ENCODE measurements around the gene GAB1. TPM values are rescaled to one million over a fixed set of nuclear protein-coding genes. Genes with fewer than 3 reads are reported as not detected.
A peak's percentile ranks its signal among the peaks of the same experiment; 100 is the strongest.

Gene GAB1
- total RNA-seq, 2 donors from 2014 or later = 65.4 to 81.7 TPM

- no peak overlapping the region for H3K4me3 ChIP-seq
- no peaks in the 10 kb centered on the region for H3K27me3 ChIP-seq
- no peaks in the 10 kb centered on the region for H3K36me3 ChIP-seq
- H3K9me3 ChIP-seq = no peaks in the 10 kb centered on the region
- no peak for TF ChIP-seq CTCF (IDR thresholded peaks at IDR 0.05)
- H3K4me1 ChIP-seq = no peaks in the 10 kb centered on the region
- H3K27ac ChIP-seq = no peak overlapping the region
- no peak for DNase-seq (ENCODE audit: low spot score)
Observed at GRCh38 chr4:143481361-143481760, 144.7 kb downstream of the GAB1 start.

GRCh38 chr4:143482840-143483239, 146.2 kb downstream of the GAB1 start:
- TF ChIP-seq CTCF (IDR thresholded peaks at IDR 0.05) = peak; percentile 46 to 76
- no peak overlapping the region for H3K4me3 ChIP-seq
- no peak overlapping the region for H3K27ac ChIP-seq
- H3K36me3 ChIP-seq = no peaks in the 10 kb centered on the region
- no peak for DNase-seq (ENCODE audit: low spot score)
- no peaks in the 10 kb centered on the region for H3K9me3 ChIP-seq
- H3K27me3 ChIP-seq = no peaks in the 10 kb centered on the region
- H3K4me1 ChIP-seq = no peaks in the 10 kb centered on the region

- Histone ChIP-seq H3K4me3 (no peak overlapping the region), H3K27ac (no peak overlapping the region), H3K9me3 (no peaks in the 10 kb centered on the region), H3K4me1 (no peaks in the 10 kb centered on the region), H3K36me3 (no peaks in the 10 kb centered on the region), H3K27me3 (no peaks in the 10 kb centered on the region)
- TF ChIP-seq CTCF (IDR thresholded peaks at IDR 0.05) = no peak
- no peak for DNase-seq (ENCODE audit: low spot score)
Observed at GRCh38 chr4:143486314-143486713, 149.6 kb downstream of the GAB1 start.

- Histone ChIP-seq H3K27ac (no peak overlapping the region), H3K4me1 (no peaks in the 10 kb centered on the region), H3K27me3 (no peaks in the 10 kb centered on the region), H3K36me3 (no peaks in the 10 kb centered on the region), H3K4me3 (no peak overlapping the region), H3K9me3 (no peaks in the 10 kb centered on the region)
- TF ChIP-seq CTCF (IDR thresholded peaks at IDR 0.05) = no peak
- no peak for DNase-seq (ENCODE audit: low spot score)
Observed at GRCh38 chr4:143488687-143489086, 152.0 kb downstream of the GAB1 start.

- DNase-seq (ENCODE audit: low spot score) = no peak
- Histone ChIP-seq H3K36me3 (no peaks in the 10 kb centered on the region), H3K9me3 (no peaks in the 10 kb centered on the region), H3K4me1 (no peaks in the 10 kb centered on the region), H3K27me3 (no peaks in the 10 kb centered on the region), H3K4me3 (no peak overlapping the region), H3K27ac (no peak overlapping the region)
- TF ChIP-seq CTCF (IDR thresholded peaks at IDR 0.05) = no peak
Observed at GRCh38 chr4:143489106-143489505, 152.4 kb downstream of the GAB1 start.

GRCh38 chr4:143498021-143498420, 161.3 kb downstream of the GAB1 start:
- Histone ChIP-seq H3K27ac (no peak overlapping the region), H3K27me3 (no peaks in the 10 kb centered on the region), H3K9me3 (no peaks in the 10 kb centered on the region), H3K36me3 (no peaks in the 10 kb centered on the region), H3K4me3 (no peak overlapping the region), H3K4me1 (no peaks in the 10 kb centered on the region)
- no peak for TF ChIP-seq CTCF (IDR thresholded peaks at IDR 0.05)
- DNase-seq (ENCODE audit: low spot score) = no peak
